ENCODE data around the gene MYPN.
"Not testable (repeated sequence)": the region's sequence is repeated elsewhere in the genome, so short reads cannot be mapped to it uniquely, and the experiment has no call there.

Gene MYPN

GRCh38 chr10:68178592-68178991 is 69.3 kb downstream of the MYPN start:
- DNase-seq, result no peak

- no peak for DNase-seq
These were observed 69.7 kb downstream of the MYPN start for GRCh38 chr10:68179016-68179415.

DNA sequence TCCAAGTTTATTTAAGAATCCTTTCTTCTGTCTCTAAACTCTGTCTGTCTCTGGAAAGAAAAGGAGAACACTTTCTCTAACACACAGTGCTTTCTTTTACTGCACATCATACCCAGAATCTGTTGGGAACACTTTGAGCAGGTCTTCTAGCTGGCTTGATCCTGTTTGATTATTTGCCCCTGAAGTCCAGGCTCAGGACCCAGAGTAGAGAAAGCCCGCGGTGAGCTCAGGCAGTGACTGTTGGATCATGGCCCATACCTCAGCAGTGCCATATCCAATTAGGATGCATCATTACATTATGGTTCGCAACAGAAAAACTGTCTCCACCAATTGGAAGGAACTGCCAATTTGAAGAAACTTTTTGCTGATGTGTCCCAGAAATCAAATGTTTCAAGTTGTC is 71.2 kb downstream of the MYPN start:
- DNase-seq, result no peak

- no peak for DNase-seq
These were observed 75.3 kb downstream of the MYPN start for GRCh38 chr10:68184546-68184945.

DNA sequence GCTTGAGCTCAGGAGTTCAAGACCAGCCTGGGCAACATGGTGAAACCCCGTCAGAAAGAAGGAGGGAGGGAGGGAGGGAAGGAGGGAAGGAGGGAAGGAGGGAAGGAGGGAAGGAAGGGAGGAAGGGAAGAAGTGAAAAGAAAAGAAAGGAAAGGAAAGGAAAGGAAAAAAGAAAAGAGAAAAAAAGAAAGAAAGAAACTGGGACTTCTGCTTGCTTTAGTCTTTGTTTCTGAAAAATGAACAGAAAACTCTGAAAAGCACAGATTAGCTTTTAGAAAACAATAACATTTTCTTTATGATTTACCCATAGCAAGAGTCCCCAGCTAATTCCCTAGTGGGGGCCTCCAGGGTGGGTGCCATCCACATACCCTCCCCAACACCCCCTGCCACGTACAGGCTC is 75.8 kb downstream of the MYPN start:
- no peak for DNase-seq

DNA sequence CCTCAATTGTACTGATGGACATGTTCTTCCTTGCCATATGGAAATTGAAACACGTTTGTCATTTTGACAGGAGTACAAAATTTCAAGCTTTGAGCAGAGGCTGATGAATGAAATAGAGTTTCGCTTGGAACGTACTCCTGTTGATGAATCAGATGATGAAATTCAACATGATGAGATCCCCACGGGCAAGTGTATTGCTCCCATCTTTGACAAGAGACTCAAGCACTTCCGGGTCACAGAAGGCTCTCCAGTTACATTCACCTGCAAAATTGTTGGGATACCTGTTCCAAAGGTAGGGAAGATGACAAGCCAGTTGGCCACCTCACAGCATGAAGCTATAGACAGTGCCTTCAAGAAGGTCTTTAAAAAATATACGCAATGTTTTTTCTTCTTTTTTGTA is 79.5 kb downstream of the MYPN start:
- no peak for DNase-seq

- DNase-seq, result no peak
These were observed 82.8 kb downstream of the MYPN start for GRCh38 chr10:68192113-68192512.

GRCh38 chr10:68194290-68194689 is 85.0 kb downstream of the MYPN start:
- no peak for DNase-seq

DNA sequence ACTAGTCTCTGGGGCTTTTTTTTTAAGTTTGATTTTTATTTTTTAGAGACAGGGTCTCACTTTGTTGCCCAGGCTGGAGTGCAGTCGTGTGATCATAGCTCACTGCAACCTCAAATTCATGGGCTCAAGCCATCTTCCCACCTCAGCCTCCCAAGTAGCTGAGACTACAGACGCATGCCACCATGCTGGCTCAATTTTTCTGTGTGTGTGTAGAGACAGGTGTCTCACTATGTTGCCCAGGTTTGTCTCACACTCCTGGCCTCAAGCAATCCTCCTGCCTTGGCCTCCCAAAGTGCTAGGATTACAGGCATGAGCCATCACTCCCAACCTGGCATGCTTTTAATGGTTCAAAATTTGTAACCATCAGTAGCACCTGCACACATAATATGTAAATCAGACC is 86.5 kb downstream of the MYPN start:
- not testable (repeated sequence) for DNase-seq

GRCh38 chr10:68196701-68197100 is 87.4 kb downstream of the MYPN start:
- DNase-seq, result no peak

DNA sequence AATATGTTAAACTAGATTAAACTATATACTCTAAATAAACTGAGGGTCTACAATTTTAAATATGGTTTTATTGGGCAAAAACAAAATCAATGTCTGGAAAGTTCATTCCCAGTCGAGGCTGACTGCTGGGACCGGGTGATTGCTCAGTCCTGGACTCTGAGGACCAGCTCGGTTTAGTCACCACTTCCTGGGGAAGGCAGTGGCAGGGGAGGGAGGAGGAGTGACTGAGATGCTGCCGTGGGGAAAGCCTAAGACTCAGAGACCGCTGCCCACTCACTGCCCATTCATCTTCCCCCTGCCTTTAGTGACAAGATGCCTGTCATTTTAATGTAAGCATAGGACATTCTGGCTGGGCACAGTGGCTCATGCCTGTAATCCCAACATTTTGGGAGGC is 93.7 kb downstream of the MYPN start:
- DNase-seq, result no peak

GRCh38 chr10:68208424-68209042 is 99.2 kb downstream of the MYPN start:
- peak; percentile 46 for DNase-seq

DNA sequence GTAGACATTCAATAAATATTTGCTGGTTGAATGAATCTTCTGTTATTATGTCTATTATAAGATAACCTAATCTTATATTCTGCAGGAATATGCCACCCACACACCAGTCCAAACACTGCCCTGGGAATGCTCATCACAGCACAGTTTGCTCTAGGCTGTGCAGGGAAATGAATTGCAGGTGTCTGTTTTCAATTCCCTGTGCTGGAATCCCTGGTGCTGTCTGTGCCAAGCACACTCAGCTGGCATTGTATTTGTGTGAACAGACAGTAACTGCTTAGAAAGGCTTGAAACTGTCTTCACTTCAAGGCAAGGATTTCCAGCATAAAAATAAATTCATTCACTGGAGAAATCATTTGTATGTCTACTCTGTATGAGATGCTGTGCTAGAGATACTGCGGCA is 102.4 kb downstream of the MYPN start:
- DNase-seq, result no peak

GRCh38 chr10:68212721-68213352 is 103.5 kb downstream of the MYPN start:
- DNase-seq, result peak; percentile 25

- no peak for DNase-seq
These were observed 109.5 kb downstream of the MYPN start for GRCh38 chr10:68218786-68219185.

DNA sequence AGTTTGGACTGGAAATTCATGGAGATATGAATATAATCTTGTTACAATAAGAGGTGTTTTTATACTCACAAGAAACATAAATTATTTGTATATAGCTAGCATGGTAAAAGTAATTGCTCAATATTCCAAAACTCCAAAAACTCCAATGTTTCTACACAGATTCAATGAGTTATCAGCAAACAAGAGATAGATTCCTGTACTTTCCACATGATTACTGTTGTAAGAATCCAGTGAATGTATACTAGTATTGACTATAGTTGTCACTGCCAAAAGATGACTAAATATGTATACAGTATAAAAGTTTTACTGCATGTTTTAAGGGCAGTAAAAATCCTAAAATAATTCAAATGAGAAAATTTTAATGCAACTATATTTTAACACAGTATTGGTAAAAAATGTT is 111.9 kb downstream of the MYPN start:
- DNase-seq, result no peak

DNA sequence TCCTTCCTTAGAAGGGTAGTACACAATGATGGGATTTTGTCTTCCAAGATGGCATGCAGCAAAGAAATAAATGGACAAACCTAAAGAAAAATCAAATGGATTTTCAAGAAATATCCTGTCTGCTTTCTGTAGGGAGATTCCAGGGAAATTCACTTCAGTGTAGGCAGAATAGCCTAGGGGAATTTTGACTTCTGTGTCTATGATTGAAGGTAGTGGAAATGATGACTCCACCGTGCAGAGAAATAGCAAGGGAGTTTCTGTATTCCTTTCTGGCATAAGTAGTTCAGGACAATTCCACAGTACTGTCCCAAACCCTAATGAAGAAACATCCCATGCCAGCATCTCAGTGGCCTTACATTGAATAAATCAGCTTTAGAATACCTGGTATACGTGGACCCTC is 113.1 kb downstream of the MYPN start:
- DNase-seq, result no peak

- DNase-seq, result no peak
These were observed 114.4 kb downstream of the MYPN start for GRCh38 chr10:68223535-68224165.

DNA sequence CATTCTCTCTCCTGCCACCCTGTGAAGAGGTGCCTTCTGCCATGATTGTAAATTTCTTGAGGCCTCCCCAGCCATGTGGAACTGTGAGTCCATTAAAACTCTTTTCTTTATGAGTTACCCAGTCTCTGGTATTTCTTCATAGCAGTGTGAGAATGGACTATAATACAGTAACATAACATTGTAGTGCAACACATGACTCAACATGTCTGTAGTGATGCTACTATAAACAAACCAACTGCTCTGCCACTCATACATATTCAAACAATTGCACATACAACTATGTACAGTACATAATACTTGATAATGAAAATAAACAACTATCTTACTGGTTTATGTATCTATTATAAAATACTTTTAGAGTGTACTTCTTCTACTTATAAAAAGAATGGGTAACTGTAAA is 115.5 kb downstream of the MYPN start:
- no peak for DNase-seq

DNA sequence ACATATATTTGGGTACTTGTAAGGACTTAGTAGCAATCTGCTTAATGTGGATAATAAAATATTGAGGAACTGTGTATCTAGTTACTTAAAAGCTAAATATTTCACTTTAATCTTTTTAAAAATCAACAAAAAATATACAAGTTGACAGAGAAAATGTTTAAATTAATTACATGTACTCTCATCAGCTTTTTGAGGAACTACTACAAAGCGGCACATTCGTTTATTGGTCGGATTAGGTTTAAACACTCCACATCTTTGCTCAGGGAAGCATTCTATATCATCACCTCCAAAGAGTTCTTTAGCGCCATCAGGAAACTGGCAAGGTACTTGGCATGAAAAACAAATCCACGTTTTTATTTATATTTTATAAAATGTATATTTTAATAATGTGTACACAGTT is 121.0 kb downstream of the MYPN start:
- DNase-seq, result no peak

DNA sequence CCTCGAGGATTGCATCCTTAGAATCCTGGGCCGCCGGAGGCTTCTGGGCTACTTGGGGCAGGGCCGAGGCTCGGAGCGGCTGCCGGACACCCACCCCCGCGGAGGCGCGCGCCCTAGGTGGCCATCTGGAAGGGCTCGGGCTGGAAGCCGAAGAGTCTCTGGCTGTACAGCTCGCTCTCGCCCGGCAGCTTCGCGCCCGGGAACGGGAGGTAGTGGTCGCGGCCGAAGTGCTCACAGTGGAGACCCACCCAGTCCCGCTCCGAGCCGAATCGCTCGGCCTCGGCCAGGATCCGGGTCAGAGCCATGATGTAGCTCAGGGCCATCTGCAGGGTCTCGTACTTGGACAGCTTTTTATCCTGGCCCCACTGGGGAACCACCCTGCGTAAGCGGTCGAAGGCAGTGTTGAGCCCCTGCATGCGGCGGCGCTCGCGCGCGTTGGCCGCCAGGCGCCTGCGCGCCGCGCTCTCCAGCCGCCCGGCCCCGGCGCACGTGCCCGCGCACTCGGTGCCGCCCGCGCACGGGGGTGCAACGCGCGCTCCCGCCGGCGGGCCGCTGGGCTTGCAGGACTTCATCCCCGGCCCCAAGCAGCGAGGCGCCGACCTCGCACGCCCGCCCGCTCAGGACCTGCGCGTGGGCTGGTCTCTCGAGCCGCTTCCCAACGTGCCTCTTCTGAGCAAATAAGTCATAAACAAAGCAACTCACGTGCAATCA is 122.0 kb downstream of the MYPN start:
- peak; percentile 78 for DNase-seq

DNA sequence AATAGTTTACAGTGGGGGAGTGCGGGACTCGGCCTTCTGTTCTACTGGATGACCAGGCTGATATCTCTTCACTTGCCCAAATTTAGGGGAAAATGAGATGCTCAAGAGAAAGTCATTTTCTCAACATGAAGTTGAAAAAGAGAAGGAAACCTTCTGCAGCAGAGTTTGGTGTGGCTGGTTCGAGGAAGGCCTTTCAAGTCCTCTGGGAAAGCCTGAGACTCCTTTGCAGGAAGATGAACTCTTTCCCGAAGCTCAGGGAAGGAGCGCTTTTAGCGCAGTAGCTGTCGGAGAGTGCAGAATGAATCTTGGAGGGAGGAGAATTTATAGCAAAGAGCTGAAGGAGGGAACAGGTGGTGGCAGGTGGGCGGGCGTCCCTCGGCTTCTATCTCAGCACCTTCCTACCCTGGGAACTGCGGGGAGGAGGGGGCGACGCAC is 122.5 kb downstream of the MYPN start, which contains the start of gene ATOH7:
ATOH7 (minus strand) TSS at position 297 of the 435 bp plus-strand sequence. CDS start 436 bp downstream, outside the sequence.
- DNase-seq, result no peak

DNA sequence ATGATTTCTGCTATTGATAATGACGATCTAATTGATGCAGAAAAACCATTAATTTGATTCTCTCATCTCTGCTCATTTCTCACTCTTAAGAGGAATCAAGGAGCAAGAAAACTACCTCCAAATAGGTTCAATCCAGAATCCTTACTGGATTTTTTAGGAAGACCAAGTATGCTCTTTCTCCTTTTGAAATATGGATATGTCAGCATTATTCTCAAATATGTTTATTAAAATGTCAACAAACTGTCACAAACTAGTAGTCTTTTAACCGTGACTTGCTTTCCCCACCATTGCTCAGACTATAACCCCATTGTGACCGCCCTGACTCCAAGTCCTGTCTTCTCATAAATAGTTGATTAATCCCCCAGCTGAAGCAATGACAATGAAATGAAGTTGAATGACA is 123.8 kb downstream of the MYPN start:
- DNase-seq, result no peak

GRCh38 chr10:68235111-68235510 is 125.8 kb downstream of the MYPN start:
- no peak for DNase-seq
